Activated CD4-positive, alpha-beta T cell treated with anti-CD3 and anti-CD28 coated beads for 24 hours (primary cell): ENCODE measurements around the gene KIAA1549.

ENCODE experiments used
- DNase-seq, 2 donors: peaks; one replicate each; pipeline ENCODE4 v3.0.0-alpha.2; 2020; ENCODE audit warnings: low read depth in 2 of 2

KIAA1549 gene

DNA sequence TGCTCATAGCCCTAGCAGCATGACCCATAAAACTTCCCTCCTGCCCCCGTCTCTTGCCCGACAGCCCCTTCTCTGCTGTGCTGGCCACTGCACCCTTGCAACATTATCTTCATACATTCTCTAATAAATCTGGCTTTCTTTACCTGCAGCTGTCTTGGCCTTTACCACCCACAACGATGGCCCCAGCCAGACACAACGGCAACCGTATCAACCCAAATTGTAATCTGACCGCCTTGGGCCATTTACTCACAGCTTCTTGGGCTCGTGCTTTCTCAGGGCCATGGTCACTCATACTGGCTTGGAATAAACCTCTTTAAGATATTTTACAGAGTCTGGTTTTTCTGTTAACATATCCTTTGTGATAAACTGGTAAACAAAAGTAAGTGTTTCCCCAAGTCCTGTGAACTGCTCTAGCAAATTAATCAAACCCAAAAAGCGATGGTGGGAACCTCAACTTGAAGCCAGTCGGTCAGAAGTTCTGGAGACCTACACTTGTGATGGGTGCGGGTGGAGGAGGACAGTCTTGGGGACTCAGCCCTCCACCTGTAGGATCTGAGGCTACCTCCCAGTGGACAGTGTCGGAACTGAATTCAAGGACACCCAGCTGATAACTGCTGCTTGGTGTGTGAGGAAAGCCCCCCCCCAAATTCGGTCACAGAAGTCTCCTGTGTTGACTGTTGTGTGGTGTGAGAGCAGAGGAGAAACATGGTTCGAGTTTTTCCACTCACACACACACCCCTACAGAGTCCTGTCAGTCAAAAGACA lies 95.6 kb downstream of the KIAA1549 start:
- DNase-seq: no peak

DNA sequence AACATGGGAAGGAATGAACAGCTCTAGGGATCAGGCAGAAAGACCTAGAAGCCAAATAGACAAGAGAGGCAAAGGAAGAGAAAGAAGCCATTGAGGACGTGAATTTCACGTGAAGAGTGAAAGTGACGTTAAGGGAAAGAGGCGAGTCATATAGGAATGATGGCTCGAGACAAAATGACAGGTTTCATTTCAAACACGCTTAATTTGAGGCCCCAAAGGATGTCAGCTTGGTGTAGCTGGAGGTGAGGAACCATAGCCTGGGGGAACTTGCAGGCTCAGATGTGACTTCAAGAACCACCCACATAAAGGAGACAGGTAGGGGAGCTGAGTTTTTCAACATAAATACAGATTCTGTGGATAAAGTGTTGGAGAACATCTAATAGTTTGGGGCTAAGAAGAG lies 98.9 kb downstream of the KIAA1549 start:
- no peak for DNase-seq

DNA sequence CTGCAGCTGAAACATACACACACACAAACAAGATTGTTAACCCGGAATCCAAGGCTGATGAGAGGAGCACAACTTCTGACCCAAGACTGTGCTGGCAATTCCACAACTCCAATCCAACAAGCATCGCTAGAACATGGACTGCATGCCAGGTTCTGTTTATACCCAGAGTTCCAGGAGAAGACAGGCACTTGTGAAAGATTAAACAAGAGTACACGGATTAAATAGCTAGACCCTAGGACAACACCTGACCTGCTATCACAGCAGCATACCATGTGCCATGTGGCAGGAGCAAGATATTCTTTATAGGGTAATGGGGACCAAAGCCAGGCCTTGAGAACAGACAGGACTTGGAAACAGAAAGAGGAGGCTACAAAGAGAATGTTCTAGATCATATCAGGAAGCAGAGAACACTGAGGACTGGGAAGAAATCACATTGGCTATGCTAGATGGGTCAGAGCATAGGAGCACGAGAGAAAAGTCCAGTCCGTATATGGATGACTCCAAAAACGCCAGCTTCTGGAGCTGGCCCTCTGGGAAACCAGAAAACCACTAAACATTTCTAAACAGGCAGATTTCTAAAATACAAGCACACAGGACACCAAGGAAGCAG lies 99.5 kb downstream of the KIAA1549 start:
- no peak for DNase-seq

DNA sequence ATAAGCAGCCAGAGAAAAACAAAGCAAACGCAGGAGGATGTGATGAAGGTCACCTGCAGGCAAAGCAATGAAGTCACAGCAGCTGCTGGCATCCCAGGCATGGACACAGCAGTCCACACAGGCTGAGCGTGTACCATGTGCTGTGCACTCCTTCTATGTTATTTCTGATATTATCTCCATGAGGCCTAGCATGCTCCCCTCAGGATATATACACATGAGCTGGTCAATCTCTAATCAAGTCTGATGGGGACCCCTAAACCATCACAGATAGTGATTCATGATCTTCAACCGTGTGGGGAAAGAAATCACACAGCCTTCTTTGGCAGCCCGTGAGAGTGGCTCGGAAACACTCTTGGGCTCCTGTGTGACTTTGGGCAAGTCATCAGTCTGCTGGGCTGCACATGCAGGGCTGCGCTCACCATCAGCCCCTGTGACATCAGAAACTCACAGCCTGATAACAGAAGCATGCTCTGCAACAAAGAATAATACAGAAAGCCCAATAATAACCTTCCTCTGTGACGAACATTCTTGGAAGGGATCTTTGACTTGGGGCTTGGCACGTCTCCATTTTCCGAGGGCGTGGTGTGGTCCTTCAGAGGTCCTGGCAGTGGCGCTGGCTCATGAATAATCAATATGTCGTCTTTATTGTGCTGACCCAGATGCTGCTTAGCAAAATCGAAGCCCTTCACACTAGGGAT lies 100.2 kb downstream of the KIAA1549 start:
- DNase-seq: no peak

DNA sequence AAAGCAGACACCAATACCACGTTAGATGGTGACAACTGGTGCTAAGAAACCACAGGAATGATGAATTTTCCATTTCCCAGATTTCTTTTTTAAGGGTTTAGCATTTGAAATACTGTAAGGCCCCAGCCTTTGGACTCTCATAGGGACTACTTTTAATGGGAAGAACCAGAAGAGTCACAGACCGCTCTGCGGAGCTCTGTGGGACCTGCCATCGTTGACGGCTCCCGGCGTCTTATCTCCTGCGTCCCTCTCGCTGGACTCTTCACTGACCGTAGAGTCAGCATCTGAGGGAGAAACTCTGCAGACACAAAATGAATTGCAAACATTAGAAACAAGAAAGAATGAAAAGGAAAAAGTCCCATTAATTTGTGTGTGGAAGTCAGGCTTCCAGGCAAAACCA lies 101.8 kb downstream of the KIAA1549 start:
- DNase-seq: no peak

DNA sequence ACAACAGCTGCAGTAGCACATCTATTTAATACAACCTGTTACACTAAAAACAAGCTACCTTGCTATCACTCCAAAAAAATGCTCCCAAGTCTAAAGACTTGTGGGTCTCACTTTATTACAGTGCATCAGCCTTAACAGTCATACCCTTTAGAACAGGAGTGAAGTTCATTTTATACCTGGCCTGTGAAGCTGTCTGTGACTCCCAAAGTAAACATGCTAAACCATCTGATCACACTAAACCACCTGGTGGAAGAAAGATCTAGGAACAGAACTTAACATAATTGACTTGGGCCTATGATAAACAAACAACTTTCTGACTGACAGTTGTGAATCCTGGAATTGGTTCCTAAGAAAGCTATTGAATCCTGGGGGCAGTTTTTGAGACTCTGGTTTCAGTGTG lies 102.3 kb downstream of the KIAA1549 start:
- no peak for DNase-seq

DNA sequence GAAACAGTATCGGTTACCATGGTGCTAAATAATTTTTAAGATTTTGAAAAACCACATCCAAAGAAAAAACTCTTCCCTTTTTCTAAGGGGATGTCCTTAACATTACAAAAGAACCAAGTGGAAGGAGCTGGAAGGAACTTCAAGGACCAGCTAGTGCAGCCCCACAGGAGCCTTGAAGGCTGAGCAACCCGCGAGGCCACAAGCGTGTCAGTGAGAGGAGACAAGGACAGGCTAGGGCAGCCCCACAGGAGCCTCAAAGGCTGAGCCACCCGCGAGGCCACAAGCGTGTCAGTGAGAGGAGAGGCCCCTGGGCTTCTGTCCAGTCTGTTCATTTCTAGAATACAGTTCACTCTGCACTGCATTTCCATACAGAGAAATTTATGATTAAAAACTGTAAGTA lies 103.1 kb downstream of the KIAA1549 start:
- no peak for DNase-seq

DNA sequence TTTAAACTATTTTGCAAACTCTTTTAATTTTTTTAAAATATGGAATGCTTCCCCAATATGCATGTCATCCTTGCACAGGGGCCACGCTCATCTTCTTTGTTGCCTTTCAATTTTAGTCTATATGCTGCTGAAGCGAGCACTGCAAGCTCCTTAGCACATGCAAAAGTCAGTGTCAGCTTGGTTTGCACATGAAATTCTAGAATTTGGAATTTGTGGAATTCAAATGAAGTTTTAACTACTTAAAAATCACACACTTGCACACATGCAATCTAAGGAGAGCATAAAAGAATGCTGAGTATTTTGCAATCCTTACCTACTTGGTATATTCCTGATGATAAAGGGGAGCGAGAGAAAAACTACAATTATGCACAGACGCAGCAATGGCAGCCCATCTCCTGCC lies 104.9 kb downstream of the KIAA1549 start:
- DNase-seq: no peak

DNA sequence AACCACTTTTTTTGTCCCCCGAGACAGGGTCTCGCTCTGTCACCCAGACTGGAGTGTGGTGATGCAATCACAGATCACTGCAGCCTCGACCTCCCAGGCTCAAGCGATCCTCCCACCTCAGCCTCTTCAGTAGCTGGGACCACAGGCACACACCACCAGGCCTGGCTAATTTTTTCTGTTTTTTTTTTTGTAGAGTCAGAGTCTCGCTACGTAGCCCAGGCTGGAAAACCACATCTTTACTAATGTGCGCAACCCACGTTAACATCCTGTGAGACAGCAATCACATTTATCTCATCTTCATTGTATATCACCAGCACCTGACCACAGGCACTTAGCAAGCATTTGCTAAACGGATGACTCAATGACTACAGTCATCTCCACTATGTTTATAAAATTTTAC lies 105.4 kb downstream of the KIAA1549 start:
- peak; percentile 41 for DNase-seq

DNA sequence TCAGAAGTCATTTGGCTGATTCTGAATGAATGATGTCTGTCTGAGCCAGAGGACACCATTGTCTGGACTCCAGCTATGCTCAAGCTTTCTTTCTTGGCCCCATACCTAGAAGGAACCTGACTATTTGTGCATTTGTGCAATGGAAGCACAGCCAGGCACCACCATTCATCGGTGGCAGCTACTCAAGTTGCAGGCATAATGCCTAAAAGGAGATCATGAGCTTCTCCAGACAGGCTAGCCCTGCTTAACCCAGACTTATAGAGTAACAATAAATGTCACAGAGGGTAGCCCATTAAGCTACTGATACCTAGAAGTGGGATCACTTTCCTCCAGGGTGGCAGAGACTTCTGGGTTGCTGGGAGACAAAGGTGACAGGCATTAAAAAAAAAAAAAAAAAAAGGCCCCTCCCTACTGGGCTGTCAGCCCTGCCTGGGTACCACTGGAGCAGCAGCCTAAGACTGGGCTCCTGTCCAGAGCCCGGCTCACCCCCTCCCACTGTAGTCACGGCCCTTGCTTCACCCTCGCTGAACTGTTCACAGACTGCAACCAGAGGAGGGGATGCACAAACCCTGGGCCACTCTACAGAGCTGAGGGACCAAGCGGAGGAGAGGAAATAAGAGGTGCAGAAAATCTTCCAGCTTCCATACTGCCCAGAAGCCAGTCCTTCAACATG lies 107.8 kb downstream of the KIAA1549 start:
- no peak for DNase-seq

DNA sequence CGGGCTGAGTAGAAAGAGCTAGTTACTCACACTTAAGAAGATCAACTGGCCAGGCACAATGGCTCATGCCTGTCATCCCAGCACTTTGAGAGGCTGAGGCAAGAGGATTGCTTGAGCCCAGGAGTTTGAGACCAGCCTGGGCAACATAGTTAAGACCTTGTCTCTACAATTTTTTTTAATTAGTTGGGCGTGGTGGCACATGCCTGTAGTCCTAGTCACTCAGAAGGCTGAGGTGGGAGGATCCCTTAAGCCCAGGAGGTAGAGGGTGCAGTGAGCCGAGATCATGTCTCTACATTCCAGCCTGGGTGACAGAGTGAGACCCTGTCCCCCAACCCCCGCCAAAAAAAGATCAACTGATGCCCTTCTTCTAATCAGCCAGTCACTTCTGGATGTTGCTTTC lies 108.6 kb downstream of the KIAA1549 start:
- no peak for DNase-seq

DNA sequence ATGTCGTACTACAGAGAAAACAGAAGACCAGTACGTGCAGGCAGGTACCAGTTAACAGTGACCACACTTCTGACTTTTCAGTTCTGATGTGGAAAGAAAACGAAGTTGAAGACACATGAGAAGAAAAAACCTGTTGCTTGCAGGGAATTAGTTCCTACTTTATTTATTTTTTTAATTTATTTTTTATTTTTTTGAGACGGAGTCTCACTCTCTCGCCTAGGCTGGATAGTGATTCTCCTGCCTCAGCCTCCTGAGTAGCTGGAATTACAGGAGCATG lies 109.4 kb downstream of the KIAA1549 start:
- no peak for DNase-seq

DNA sequence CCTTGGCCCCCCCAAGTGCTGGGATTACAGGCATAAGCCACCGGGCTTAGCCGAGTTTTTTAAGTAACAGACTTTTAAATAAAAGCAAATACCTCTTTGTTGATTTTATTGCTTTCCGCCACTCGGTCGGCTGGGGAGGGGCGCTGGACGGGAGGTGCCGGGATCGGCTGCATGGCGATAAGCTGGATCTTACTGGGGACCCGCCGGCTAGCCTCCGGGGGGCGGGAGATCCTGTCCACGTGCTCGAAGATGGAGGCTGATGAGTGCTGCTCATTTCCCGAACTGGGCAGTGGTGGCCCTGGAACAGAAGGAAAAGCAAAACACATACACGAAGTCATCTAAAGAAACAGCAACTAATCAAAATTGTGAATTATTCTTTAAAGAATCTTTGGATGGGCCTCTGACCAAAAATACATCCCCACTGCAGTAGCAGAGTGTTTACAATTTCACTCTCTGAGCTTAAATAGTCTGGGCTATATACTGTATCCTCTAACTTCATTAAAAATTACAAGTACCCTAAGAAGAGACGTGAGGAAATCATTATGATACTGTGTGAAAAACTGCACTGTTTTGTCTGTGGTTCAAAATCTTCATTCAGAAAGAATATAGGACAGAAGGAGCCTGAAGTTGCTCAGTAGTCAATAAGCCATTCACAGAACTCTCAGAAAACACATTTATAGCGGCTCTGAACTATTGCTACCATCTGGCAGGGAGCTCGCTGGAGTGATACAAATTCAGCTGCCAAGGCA lies 110.0 kb downstream of the KIAA1549 start:
- no peak for DNase-seq

DNA sequence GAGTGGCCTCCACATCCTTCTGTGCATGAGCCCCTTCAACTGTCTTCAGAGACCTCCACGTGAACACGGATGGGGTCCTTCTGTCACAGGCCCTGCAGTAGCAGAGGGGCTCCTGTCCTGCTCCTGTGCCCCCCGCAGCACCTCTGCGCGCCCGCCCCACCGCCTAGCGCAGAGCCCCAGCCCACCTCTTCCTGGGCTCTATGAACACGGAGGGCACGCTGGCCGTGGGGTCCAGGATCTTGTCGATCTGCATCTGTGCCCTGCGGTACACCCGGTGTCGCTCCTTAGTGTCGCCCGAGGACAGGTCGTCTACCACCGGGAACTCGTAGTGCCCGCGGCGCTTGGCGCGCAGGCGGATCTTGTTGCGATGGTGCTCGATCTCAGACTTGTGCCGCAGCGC lies 111.8 kb downstream of the KIAA1549 start:
- DNase-seq: no peak

DNA sequence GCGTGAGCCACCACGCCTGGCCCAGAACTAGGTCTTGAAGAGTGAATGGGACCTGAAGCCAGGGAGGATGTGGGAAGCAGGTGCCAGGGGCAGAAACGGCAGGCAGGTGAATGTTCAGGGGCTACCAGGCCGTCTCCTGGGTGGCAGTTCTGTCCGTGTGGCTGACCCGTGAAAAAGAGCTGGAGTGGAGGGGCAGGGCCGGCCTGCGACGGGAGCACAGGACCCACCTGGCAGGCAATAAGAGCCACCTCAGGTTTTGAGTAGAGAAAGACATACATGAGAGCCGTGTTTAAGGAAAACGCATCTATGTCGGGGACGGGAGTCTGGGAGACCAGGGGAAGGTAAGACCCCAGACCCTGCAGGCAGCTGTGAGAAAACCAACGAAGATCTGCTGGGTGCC lies 112.5 kb downstream of the KIAA1549 start:
- DNase-seq: no peak

DNA sequence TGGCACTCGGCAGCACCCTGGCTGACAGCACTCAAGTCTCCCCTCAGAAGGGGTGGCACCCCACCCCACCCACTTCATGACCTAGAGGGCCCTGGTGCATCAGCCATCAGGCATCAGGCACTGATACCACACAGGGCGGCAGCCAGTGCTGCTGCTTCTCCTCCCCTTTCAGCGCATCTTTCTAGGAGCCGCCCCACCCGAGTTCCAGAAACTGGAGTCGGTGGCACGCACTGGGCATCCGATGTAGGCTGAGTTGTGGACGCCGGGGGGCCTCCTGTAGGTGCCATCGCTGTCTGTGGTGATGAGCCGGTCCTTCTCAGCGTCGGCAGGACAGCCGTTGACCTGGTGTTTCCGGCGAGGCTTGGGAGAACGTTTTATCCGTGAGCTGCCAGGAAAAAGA lies 113.4 kb downstream of the KIAA1549 start:
- no peak for DNase-seq

DNA sequence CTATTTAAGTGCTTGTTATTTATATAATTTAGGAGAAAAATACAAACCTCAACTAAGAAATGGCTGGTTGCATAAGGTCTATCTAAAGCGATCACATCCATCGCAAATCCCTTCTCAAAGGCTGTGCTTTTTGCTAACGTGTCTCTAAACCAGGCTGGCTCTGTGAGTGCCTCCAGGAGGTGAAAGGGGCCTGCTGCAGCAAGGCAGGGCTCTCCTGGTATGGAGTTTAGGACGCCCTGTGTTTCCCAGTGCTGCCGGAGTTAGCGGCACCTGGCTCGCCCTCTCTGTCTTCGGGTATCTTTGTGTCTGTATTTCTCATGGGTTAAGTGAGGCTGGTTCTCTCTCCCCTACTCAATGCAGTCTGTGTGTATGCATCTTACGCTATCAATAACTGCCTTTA lies 114.8 kb downstream of the KIAA1549 start:
- DNase-seq: no peak

DNA sequence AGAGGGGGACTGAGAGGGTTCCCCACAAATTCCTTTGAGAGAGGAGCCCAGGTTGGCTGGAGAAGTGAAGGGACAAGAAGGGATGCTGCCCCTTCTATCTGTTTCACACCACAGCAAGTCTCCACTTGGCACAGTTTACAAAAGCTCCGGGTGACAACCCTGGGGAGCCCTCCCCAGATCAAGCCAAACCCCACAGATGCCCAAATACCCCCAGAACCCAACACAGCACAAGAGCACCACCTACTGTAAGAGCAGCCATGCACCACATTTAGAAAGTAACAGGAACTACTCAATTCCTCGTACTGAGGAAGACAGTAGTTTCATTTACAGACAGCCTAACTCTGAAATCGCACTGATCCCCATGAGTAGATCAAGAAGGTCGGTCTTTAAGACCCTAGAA lies 115.3 kb downstream of the KIAA1549 start:
- no peak for DNase-seq

DNA sequence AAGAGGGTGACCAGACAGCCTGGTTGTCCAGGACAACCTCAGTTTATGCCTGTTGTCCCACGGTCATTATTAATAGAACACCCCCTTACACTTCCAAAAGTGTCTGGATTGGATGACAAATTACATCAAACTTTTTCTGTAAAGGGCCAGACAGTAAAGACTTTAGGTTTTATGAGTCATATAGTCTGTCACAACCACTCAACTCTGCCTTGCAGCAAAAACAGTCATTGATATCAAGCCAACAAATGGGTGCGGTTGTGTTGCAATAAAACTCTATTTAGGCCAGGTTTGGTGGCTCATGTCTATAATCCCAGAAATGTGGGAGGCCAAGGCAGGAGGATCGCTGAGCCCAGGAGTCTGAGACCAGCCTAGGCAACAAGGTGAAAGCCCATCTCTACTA lies 116.5 kb downstream of the KIAA1549 start:
- DNase-seq: no peak

DNA sequence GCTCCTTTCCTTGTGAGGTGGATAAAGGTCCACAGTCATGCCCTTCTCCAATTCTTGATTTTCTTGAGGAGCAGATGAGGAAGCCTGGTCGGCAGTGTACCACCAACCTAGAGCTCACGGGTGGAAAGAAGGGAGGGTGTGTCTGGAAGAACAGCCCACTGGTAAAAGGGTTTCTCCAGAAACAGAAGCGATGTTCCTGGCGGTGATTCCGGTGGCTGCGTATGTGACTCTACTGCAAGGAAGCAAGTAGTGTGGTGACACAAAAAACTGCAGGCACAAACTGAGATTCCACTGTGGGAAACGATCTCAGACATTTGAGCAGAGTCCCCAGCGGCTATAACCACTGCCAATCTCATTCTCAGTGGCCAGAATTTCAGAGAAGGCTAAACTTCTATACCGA lies 117.3 kb downstream of the KIAA1549 start:
- DNase-seq: no peak

DNA sequence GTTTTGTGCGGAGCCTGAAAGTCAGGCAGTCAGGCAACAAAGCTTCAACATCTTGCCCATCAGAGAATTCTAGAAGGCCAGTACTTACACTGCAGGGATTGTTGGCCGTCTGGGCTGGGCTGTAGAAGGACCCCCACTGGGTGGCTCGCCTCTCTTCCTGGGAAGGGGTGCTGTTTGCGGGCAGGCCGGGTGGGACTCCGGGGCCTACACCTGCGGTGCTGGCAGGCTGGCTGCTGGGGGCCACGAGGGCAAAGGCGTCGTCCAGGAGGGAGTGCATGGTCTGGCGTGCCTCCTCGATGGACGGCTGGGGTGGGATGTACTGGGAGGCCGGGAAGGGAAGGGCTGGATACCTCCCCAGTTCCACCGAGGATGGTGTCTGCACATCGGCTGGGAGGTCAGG lies 120.1 kb downstream of the KIAA1549 start:
- no peak for DNase-seq

DNA sequence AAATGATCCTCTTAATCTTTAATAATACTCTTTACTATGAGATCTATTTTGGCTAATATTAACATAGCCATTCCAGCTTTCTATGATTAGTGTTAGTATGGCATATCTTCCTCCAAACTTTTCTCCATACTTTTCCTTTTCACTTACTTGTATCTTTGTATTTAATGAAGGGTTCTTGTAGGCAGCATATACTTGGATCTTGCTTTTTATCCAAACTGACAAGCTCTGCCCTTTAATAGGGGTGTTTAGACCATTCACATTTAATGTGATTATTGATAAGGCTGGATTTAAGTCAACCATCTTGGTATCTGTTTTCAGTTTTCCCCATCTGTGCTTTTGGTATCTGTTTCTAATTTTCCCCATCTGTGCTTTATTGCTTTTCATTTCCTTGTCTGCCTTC lies 123.5 kb downstream of the KIAA1549 start:
- DNase-seq: no peak
